GM19468 (cell line): Measurements from ENCODE around the gene TSHZ2.
"Not testable (repeated sequence)": the region's sequence is repeated elsewhere in the genome, so short reads cannot be mapped to it uniquely, and the experiment has no call there.

Experiments
- ATAC-seq: cut with Tn5 transposase; IDR thresholded peaks from one replicate; pipeline ENCODE4 v1.9.1; 2021; ENCODE audit warnings: mild to moderate bottlenecking, moderate library complexity, moderate number of reproducible peaks; ENCODE audit not compliant: unreplicated experiment; ENCODE audit errors: extremely low read depth

Gene TSHZ2

DNA sequence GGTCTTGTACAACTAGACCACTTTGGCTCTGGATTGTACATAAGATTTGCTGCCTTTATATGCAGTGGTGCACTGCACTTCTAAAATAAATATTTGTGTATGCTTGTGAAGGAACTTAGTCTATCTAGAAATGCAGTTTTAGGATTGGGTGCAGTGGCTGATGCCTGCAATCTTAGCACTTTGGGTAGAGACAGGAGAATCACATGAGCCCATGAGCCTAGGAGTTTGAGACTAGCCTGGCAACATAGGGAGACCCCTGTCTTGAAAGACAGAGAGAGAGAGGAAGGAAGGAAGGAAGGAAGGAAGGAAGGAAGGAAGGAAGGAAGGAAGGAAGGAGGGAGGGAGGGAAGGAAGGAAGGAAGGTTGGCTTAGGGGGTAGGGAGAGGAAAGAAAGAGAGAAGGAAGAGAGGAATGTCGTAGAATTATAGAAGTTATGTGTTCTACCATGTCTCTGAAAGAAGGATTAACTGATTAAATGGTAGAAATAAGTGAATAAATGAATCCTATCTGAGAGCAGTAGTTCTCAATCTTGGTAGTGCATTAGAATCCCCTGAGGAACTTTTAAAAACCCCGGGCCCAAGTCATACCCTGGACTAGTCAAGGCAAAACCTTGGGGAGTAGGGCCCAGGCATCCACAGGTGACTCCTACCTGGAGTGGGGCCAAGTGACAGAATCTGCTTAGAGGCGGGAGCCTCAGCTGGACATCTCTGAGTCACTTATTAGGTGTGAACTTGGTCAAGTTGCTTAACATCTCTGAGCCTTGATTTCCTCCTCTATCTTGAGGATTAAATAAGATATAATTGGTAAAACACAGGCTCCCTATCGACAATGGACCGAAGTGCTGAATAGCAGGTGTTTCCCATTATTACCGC, 491.2 kb downstream of the TSHZ2 start:
- ATAC-seq = no peak

DNA sequence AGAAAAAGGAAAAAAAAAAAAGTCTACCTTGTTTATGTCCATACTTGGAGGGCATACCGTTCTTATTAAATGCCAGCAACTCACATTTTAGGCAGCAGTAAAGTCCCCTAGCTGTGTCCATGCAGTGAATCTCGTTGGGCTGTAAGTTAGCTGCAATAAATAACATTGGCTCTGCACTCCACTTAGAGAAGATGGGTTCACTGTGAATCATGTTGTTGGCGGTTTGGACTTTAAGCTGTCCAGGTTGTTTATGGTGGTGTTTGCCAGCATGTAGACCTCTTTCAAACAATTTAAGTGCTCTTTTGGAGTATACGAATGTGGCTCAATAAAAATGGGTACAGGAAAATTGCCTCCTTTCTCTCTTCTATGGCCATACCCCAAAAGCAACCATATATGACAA, 494.1 kb downstream of the TSHZ2 start:
- no peak for ATAC-seq

DNA sequence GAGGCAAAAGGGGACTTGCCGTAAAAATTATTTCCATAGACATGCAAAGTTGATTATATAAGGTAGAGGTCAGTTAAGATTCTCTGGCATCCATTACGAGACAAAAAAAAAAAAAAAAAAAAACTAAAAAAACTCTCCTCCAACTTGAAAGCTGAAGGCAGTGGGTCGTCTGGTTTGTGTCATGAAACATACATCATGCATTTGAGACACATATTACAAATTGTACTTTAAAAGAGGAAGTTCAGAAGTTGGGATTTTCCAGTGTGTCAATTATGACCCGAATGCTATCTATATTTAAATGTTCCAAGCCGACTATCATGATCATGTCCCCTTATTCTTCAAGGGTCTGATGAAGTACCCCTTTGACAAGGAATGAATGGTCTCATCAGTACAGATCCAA, 496.4 kb downstream of the TSHZ2 start:
- no peak for ATAC-seq

DNA sequence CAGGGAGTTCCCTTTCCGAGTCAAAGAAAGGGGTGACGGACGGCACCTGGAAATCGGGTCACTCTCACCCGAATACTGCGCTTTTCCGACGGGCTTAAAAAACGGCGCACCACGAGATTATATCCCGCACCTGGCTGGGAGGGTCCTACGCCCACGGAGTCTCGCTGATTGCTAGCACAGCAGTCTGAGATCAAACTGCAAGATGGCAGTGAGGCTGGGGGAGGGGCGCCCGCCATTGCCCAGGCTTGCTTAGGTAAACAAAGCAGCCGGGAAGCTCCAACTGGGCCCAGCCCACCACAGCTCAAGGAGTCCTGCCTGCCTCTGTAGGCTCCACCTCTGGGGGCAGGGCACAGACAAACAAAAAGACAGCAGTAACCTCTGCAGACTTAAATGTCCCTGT, 500.7 kb downstream of the TSHZ2 start:
- ATAC-seq = not testable (repeated sequence)

DNA sequence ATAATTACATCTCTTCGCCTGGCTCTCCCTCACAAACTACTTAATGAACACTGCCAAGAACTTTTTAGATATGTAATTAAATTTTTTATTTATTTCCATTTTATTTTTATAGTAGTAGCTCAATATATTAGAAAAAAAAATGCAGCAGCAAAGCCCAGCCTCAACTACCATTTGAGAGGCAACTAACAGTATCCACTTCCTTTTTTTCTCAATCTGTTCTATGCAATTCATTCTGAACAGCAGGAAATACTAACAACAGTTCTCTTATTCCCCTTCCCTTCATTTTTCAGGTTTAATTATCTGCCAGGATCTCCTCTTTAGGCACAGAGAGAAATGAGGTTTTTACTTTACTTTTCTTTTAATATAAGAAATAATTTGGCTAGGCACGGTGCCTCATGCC, 508.8 kb downstream of the TSHZ2 start:
- no peak for ATAC-seq

DNA sequence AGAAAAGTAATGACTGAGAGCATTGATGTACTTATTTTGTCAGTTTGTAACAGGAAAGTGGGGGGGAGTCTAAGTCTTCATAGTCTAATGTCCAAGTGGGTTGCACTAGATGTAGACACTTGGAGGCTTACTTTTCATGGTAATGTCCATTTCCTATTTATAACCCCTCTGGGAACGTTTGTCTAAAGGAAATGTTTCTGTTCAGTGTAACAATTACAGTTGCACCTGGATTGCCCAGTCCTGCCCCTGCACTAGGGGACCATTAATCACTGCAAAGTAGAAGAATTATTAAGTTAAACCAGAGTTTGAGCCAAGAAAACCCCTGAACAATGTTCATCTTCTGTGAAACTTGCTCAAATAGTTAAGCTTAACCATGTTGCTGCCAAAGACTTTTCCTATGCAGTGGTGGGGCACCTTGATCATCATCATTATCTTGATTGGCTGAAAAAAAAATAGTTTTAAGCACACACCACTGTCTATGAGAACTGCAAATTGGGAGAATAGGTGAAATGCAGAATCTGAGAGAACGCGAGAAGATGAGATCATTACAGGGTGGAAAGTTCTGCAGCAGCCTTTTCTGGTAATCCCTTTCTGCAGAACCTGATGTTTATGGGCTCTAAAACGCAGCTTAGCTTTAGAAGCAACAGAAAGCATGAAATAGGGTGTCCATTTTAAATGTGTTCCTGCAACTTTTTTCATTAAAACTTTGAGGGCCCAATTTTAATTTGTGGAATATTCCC, 515.5 kb downstream of the TSHZ2 start:
- no peak for ATAC-seq

DNA sequence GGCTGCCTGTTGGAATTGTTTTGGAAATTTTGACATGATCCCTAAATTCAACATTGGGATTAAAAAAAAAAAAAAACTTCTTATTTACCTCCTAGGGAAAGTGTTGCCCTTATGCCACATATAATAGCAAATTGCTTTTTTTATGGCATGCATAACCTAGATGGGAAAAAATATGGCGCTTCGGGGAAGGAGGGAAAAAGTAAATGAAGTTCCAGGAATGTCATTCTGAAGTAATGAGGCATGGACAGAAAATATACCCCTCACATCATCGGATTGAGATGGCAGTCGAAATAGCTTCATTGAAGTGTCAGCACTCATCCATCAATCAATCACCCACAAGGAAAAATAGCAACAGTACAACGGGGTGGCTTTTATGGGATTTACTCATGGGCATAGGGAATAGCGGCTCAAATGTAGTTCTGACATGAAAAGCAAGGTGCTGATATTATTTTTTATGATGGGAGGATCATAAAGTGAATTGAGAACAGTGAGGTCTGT, 516.7 kb downstream of the TSHZ2 start:
- ATAC-seq = no peak

DNA sequence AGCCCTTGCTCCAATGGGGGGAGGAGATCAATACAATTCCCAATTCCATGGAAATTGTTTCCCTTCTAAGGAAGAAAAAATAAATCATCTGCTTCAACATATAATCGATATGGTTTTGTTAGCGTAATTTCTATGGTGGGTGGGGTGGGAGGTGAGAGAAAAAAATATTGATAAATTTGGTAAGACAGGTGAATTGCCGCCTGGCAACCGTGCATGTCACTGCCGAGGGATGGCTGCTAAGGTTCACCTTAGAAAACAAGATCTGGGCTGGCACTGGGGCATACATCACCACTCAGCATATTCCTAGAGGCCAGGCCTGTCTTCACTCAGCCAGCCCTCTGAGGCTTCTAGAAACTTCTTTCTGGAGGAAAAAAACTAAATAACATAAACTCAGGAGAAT, 517.4 kb downstream of the TSHZ2 start:
- no peak for ATAC-seq

DNA sequence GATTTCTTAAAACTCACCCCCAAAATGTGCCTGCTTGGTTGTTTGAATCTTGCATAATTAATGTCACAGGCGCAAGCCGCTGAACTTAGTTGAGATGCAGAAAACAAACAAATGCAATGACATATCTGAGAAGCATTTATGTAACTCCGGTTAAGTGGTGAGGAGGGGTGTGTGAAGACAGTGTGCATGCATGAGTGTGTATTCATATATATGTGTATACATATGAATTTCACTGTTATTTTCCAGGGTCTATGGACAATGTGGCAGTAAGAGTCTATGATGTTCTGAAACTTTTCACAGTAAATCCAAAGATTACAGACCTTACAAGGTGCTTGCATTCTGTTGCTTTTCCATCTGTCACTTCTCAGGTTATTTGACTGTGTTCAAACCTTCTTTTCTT, 518.5 kb downstream of the TSHZ2 start:
- ATAC-seq = no peak

DNA sequence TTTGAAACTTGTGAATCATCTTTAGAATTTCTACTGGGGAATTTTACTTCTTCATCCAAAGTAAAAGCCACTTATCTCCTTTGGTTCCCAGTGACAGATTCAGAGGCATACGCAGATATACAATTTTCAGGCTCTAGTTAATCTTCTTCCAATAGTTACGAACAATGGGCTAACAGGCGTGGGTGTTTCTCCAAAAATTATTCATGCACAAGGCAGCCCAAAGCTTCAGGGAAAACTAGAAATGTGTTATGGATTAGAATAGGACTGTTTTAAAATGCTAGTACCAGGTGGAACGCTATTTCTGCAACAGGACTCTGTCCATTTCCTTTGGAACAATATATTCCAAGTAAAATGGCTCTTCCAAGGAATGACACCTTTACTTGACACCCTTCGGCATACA, 519.3 kb downstream of the TSHZ2 start:
- ATAC-seq = no peak

DNA sequence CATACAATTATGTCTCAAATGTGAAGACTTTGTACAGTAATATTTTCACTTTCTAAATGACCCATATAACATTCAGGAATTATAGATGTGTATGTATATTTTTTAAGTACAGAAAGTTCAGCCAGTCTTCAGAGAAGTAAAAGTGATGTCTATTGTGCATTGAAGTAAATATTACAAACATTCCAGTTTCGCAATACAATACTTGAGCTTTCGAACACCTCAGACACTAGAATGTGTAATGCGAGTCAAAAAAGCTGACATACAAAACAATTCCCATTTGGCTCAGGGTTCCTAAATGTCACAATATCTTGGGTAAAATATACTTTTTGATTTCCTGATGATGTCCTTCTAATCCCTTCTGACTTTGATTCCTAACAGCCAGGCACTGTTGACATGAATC, 520.1 kb downstream of the TSHZ2 start:
- no peak for ATAC-seq

DNA sequence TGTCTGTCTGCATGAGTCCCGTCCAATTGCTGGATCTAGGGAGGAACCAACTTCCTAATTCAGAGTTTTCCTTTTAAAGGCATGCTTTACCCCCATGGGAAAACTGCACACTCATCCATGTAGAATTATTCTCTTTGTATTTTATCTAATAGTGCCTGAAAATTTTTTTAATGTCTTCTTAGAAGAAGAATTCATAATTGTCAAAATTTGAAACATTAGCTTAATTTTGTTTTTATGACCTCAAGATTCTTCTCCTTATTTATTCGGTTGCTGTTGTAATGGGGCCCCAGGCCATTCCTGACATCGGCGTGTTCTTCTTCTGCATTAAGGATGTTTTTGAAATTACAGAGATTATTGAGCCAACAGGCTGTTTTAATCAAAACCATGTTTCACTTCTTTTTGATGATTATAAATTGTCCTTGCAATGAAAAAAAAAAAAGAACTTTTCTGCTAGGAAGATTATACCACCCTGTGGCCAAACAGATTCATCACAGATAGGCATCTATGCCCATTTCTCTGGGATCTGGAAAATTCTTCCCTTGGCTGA, 521.2 kb downstream of the TSHZ2 start:
- ATAC-seq = no peak

DNA sequence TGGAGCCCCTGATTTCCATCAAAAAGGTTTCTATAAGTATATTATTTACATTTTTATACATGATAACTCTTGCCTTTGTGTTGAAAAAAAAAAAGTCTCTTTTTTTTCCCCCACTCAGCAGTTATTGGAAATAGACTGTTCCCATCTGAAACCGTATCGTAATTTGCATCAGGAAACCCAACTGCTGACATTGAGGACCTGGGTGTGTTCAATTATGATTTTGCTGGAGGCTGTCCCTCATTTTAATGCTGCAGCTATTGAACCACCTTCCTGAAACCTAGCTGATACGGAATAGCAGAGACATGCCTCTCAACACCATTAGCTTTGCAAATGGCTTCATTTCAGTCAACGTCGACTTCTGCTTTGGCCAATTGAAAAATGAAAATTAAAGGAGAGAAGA, 522.6 kb downstream of the TSHZ2 start:
- ATAC-seq = no peak

DNA sequence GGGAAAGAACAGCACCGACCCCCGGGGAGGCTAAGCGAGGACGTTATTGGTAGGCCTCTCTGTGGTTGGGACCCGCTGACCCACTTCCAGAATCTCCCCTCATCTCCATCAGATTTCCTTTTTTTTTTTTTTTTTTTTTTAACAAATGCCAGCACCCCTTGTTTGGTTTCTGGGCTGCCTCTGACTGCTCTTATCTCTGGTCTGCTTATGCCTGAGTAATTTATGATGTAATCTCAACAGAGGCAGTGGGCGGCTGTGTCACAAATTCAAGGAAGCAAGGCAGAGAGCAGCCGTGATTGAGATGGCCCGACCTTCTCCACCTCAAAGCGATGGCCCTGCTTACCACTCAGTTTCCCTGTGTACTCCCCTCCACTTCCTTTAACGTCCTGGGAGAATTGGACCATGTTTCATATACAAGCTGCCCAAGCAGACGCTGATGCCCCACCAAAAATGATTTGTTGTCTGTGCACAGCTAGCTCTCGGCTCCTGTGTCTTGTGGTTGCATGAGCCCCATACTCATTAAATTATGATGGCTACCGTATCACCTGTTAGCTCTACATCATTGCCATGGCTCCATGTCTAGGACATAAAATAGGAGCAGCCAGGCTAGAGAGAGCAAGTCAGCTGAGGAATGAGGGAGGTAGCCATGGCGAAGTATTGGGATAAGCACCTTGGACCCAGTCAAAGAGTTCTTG, 523.4 kb downstream of the TSHZ2 start:
- ATAC-seq = no peak

DNA sequence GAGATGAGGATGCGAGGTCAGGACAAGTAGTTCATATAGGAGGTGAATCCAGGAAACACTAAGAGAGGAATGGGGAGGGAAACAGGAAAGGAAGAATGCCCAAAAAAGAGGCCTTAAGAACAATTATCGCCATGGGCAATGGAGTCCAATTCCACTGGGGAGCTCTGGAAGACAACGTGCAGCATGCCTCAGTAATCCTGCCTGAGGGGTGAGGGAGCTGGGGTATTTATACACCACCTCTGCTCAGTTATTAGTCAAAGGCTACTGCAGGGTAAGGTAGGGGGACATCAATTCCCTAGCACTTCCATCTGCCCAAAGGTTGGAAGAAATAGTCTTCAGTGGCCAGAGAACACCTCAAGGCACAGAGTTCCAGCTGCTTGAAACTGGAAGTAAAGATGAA, 525.1 kb downstream of the TSHZ2 start:
- no peak for ATAC-seq

DNA sequence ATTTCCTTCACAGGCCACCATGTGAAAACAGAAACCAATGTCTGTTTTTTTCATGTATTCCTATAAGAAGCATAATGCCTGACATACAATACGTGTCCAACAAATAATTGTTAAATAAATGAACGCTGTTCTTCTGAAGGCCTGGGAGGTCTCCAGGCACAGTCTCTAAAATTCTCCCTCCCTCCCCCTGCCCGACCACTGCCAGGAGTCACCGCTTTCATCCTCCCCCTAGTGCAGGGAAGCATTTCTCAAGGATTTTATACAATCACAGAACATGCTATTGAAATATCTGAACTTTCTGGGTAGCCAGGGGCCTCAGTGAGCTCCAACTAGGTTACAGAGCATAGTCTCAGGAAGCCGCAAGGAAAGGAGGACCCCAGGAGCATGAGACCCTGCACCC, 526.2 kb downstream of the TSHZ2 start:
- ATAC-seq = no peak

DNA sequence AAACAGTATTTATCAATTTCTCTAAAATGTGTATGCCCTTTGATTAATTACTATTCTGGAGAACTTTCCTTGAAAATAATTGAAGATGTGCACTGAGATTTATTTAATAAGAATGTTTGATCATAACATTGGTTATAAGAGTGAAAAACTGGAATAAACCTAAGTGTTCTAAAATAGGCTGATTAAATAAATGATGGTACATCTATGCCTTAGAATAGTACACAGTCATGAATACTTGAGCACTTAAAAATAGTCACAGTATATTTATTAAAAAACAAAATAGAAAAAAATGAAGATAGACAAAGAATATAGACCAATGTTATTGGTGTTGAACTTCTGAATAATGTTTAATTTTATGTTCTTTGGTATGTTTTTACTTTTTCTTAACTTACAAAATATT, 528.5 kb downstream of the TSHZ2 start:
- ATAC-seq = no peak

DNA sequence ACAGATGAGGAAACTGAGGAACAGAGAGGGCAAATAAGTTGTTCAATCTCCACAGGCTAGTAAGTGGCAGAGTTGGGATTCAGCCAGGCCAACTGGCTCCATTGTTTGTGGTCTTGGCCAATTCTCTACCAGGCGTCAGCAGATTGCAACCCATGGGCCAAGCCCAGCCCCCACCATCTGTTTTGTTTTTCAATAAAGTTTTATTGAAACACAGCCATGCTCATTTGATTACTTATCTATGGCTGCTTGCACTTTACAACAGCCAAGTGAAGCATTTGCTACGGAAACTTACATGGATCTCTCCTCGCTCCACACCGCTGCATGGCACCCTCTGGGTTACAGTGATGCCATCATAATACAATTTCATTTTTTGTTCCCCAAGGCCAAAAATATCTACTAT, 530.7 kb downstream of the TSHZ2 start:
- no peak for ATAC-seq

DNA sequence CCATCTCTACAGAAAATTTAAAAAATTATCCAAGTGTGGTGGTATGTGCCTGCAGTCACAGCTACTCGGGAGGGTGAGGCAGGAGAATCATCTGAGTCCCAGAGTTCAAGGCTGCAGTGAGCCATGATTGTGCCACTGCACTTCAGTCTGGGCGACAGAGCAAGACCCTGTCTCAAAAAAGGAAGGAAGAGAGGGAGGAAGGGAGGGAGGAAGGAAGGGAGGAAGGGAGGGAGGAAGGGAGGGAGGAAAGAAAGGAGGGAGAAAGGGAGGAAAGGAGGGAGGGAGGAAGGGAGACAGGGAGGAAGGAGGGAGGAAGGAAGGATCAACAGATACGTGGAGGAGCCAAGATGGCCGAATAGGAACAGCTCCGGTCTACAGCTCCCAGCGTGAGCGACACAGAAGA, 531.4 kb downstream of the TSHZ2 start:
- ATAC-seq = no peak

DNA sequence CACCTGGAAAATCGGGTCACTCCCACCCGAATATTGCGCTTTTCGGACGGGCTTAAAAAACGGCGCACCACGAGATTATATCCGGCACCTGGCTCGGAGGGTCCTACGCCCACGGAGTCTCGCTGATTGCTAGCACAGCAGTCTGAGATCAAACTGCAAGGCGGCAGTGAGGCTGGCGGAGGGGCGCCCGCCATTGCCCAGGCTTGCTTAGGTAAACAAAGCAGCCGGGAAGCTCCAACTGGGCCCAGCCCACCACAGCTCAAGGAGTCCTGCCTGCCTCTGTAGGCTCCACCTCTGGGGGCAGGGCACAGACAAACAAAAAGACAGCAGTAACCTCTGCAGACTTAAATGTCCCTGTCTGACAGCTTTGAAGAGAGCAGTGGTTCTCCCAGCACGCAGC, 531.9 kb downstream of the TSHZ2 start:
- ATAC-seq = not testable (repeated sequence)

DNA sequence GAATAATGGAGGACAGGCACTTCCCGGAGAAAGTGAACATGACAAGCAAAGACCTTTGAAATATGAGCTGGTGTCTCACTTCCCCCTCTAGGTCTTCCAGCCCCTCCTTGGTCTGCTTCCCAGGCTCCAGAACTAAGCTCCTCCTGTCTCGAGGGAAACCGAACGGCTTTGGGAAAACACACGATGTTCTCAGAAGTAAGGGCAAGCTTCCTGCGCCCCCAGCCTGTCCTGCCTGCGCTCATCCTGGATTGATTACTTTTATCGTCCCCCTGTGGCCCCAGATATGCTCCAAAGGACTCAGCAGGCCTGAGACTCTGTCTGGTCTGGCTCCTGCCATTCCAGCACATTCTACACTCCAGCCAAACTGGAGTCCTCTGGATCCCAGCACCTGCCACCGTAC, 538.1 kb downstream of the TSHZ2 start:
- no peak for ATAC-seq
